K562 (cell line): ENCODE data around the gene HOXA5. TPM values are rescaled to one million over a fixed set of nuclear protein-coding genes. Genes with fewer than 3 reads are reported as not detected.

Experiments used
- ATAC-seq: fragments of 200-7000 bp; cut with Tn5 transposase; 3 replicates; pipeline ENCODE4 v1.9.1; 2020; ENCODE audit warnings: moderate library complexity
- BruUV-seq: library from RNA; stranded (reverse); fragments of 400-500 nt; replicated peaks from 2 replicates; lab custom pipeline; 2021; lab: Mats Ljungman, UMichigan
- CTCF ChIA-PET: fragments of 300-600 bp; formaldehyde crosslinking; extraction: SDS; loops from one replicate; lab custom pipeline; 2021; ENCODE audit warnings: low intra/inter-chr PET ratio; lab: Yijun Ruan, JAX
- POLR2A ChIA-PET: fragments of 300-600, 350-650 bp; sonication (Branson Sonifier 250); formaldehyde crosslinking; extraction: SDS; loops from one replicate; lab custom pipeline; 2021; ENCODE audit warnings: antibody characterized with exemption, inconsistent platforms; lab: Yijun Ruan, JAX
- DNase-seq, 4 experiments: peaks; one replicate each; pipeline versions ENCODE4 v3.0.0 to v3.0.0-alpha.2; 2011 to 2018; ENCODE audit warnings: low spot score in 3 of 4, mixed read lengths in 3 of 4; ENCODE audit errors: extremely low read depth in 1 of 4
- FAIRE-seq: peaks from 2 replicates; lab custom pipeline; 2011; peaks lifted over from hg19 to GRCh38; lab: Jason Lieb, UNC
- H2AFZ ChIP-seq: 2 replicates; pipeline ENCODE4 v1.6.0; 2011; ENCODE audit warnings: low read depth, low read length, control low read depth, inconsistent platforms
- H3K27ac ChIP-seq: fragments of 200-600 bp; 3 replicates; pipeline ENCODE4 v1.8.0; 2011; ENCODE audit warnings: low read depth, mild to moderate bottlenecking, control low read depth, inconsistent platforms, low read length, moderate library complexity, mixed read lengths; ENCODE audit errors: extremely low read depth
- H3K27me3 ChIP-seq, 2 experiments: fragments of 300-600 bp in 1 of 2; 2 replicates in 1 of 2; 3 replicates in 1 of 2; pipeline versions ENCODE4 v1.6.0 to v1.8.0; 2011; ENCODE audit warnings: inconsistent platforms in 2 of 2, low read length in 2 of 2, mild to moderate bottlenecking in 1 of 2, mixed read lengths in 1 of 2, moderate library complexity in 1 of 2; ENCODE audit not compliant: control insufficient read depth in 2 of 2, insufficient read depth in 2 of 2
- H3K36me3 ChIP-seq: fragments of 300-600 bp; 3 replicates; pipeline ENCODE4 v1.8.0; 2011; ENCODE audit warnings: mild to moderate bottlenecking, low read length, inconsistent platforms; ENCODE audit not compliant: control insufficient read depth, insufficient read depth
- H3K4me1 ChIP-seq, 2 experiments: fragments of 200-600 bp in 1 of 2; replicated peaks in 1 of 2; 2 replicates in 1 of 2; 3 replicates in 1 of 2; pipeline versions ENCODE4 v1.5.1 to v1.8.0; 2011; ENCODE audit warnings: inconsistent platforms in 2 of 2, low read length in 2 of 2, mild to moderate bottlenecking in 1 of 2, mixed read lengths in 1 of 2, moderate library complexity in 1 of 2; ENCODE audit not compliant: control insufficient read depth in 2 of 2, insufficient read depth in 2 of 2
- H3K4me2 ChIP-seq: 2 replicates; pipeline ENCODE4 v1.6.1; 2011; ENCODE audit warnings: low read length, control low read depth, inconsistent platforms, mixed read lengths; ENCODE audit not compliant: insufficient read depth
- H3K4me3 ChIP-seq: fragments of 200-600 bp; sonication (generic), shearing (Covaris generic); 2 replicates; pipeline ENCODE4 v1.5.1; 2016; ENCODE audit warnings: control low read depth, inconsistent platforms
- H3K79me2 ChIP-seq: fragments of 200-600 bp; 3 replicates; pipeline ENCODE4 v1.8.0; 2011; ENCODE audit warnings: low read length, inconsistent platforms; ENCODE audit not compliant: control insufficient read depth, insufficient read depth
- H3K9ac ChIP-seq, 2 experiments: 2 replicates each; pipeline versions ENCODE4 v1.6.0 to v1.6.1; 2011; ENCODE audit warnings: low read depth in 2 of 2, low read length in 2 of 2, control low read depth in 1 of 2, inconsistent platforms in 1 of 2, mild to moderate bottlenecking in 1 of 2, mixed read lengths in 1 of 2; ENCODE audit not compliant: insufficient read depth in 1 of 2
- H3K9me1 ChIP-seq: one replicate; pipeline ENCODE4 v1.6.0; 2011; ENCODE audit warnings: inconsistent platforms, mild to moderate bottlenecking, low read length, moderate library complexity; ENCODE audit not compliant: control insufficient read depth, insufficient read depth
- H3K9me3 ChIP-seq: replicated peaks from 2 replicates; pipeline ENCODE4 v1.5.1; 2011; ENCODE audit warnings: low read depth, low read length, inconsistent platforms; ENCODE audit not compliant: control insufficient read depth, insufficient read depth
- H4K20me1 ChIP-seq: replicated peaks from 2 replicates; pipeline ENCODE4 v1.6.1; 2011; ENCODE audit warnings: low read length, inconsistent platforms, mixed read lengths; ENCODE audit not compliant: control insufficient read depth, insufficient read depth
- ARID1B ChIP-seq: fragments of 450-650 bp; IDR thresholded peaks from 2 replicates; pipeline ENCODE4 v1.6.1; 2016; ENCODE audit warnings: antibody characterized with exemption, mild to moderate bottlenecking, inconsistent platforms
- CBX2 ChIP-seq: fragments of 200-600 bp; sonication (generic); IDR thresholded peaks from one replicate; pipeline ENCODE4 v1.6.1; 2012; ENCODE audit warnings: mild to moderate bottlenecking, low read length, inconsistent platforms; ENCODE audit not compliant: insufficient read depth, poor library complexity, severe bottlenecking
- CREB1 ChIP-seq, 2 experiments: sonication (generic) in 1 of 2; formaldehyde crosslinking in 1 of 2; IDR thresholded peaks; 2 replicates each; pipeline versions ENCODE4 v1.6.1 to v1.8.0; 2012 to 2022; ENCODE audit warnings: inconsistent platforms in 1 of 2, mild to moderate bottlenecking in 1 of 2, missing genetic modification reagents in 1 of 2, moderate library complexity in 1 of 2
- DIDO1 ChIP-seq: fragments of 450-650 bp; IDR thresholded peaks from 2 replicates; pipeline ENCODE4 v1.6.1; 2016; ENCODE audit warnings: low read depth, missing biosample characterization, missing genetic modification characterization
- ELK3 ChIP-seq: fragments of 450-650 bp; formaldehyde crosslinking; IDR thresholded peaks from 2 replicates; pipeline ENCODE4 v1.4.0; 2020; ENCODE audit warnings: mild to moderate bottlenecking
- FOXP4 ChIP-seq: sonication (generic); formaldehyde crosslinking; IDR thresholded peaks from 2 replicates; pipeline ENCODE4 v1.8.0; 2022; ENCODE audit warnings: mild to moderate bottlenecking, missing genetic modification reagents, borderline replicate concordance
- KAT7 ChIP-seq: sonication (generic); formaldehyde crosslinking; IDR thresholded peaks from 2 replicates; pipeline ENCODE4 v1.8.0; 2022; ENCODE audit warnings: missing genetic modification reagents, mild to moderate bottlenecking, borderline replicate concordance
- PREB ChIP-seq: sonication (generic); formaldehyde crosslinking; IDR thresholded peaks from 2 replicates; pipeline ENCODE4 v1.8.1; 2023; ENCODE audit warnings: mild to moderate bottlenecking, missing genetic modification reagents
- PURB ChIP-seq: sonication (generic); formaldehyde crosslinking; IDR thresholded peaks from 2 replicates; pipeline ENCODE4 v1.9.0; 2021; ENCODE audit warnings: low read depth, mild to moderate bottlenecking, missing genetic modification reagents
- SNIP1 ChIP-seq: fragments of 450-650 bp; IDR thresholded peaks from 2 replicates; pipeline ENCODE4 v1.7.1; 2017; ENCODE audit warnings: low read depth, mild to moderate bottlenecking
- SRSF3 ChIP-seq: fragments of 200-400 bp; formaldehyde crosslinking; IDR thresholded peaks from 2 replicates; pipeline ENCODE4 v1.6.1; 2016; ENCODE audit warnings: mild to moderate bottlenecking, low read length, moderate library complexity; ENCODE audit not compliant: insufficient read depth
- STAT5A ChIP-seq: IDR thresholded peaks from 2 replicates; pipeline ENCODE4 v1.6.1; 2012; ENCODE audit warnings: low read length, inconsistent platforms, borderline replicate concordance
- U2AF2 ChIP-seq: fragments of 200-400 bp; formaldehyde crosslinking; optimal IDR thresholded peaks from 2 replicates; pipeline ENCODE3; 2017; ENCODE audit warnings: low read depth, mild to moderate bottlenecking, low read length
- XRCC5 ChIP-seq: fragments of 200-400 bp; formaldehyde crosslinking; IDR thresholded peaks from 2 replicates; pipeline ENCODE4 v1.6.1; 2017; ENCODE audit warnings: low read depth, mild to moderate bottlenecking, low read length
- YBX1 ChIP-seq: fragments of 450-650 bp; IDR thresholded peaks from 2 replicates; pipeline ENCODE4 v1.7.1; 2016; ENCODE audit warnings: mild to moderate bottlenecking
- ZNF134 ChIP-seq: fragments of 250-450 bp; sonication (Bioruptor Pico); conservative IDR thresholded peaks from 2 replicates; pipeline ENCODE4 v1.4.0; 2020
- ZNF282 ChIP-seq: sonication (generic); formaldehyde crosslinking; IDR thresholded peaks from 2 replicates; pipeline ENCODE4 v1.8.1; 2023; ENCODE audit warnings: missing genetic modification reagents
- ZNF717 ChIP-seq: fragments of 250-450 bp; sonication (Bioruptor Pico); IDR thresholded peaks from 2 replicates; pipeline ENCODE4 v1.5.0; 2021
- WGBS: fragments of 100-300 bp; shearing (Covaris generic); methylation state at CpG from one replicate; pipeline ENCODE4 v1.1.6; 2016; ENCODE audit warnings: low coverage, mixed read lengths; ENCODE audit not compliant: insufficient coverage; ENCODE audit errors: missing lambda C conversion rate; 5-methylcytosine and 5-hydroxymethylcytosine counted together
- in situ Hi-C: fragments of 300-500 bp; cut with MboI; formaldehyde crosslinking; loops from 4 replicates; pipeline ENCODE4 v1.15.0; 2018; ENCODE audit warnings: inconsistent platforms, mixed read lengths
- intact Hi-C: fragments of 100-400 bp; cut with micrococcal nuclease; formaldehyde crosslinking; loops from 2 replicates; pipeline ENCODE4 v1.14.2; 2022
- polyA plus RNA-seq, 8 experiments: library from polyadenylated mRNA; depleted of rRNA in 4 of 8; stranded (reverse) in 5 of 8; unstranded in 3 of 8; fragments of >200 nt; fragmentation: Nextera tagmentation in 2 of 8; fragmentation: Illumina TruSeq in 1 of 8; extraction: Ambion mirVana in 2 of 8; extraction: Trizol in 1 of 8; gene quantifications; 2 replicates each; pipeline versions ENCODE4 v1.2.1 to v1.2.3, GENCODE V29; 2011 to 2014; ENCODE audit warnings: inconsistent platforms in 1 of 8, missing spikeins in 1 of 8
- total RNA-seq, 7 experiments: library from RNA; depleted of rRNA in 6 of 7; stranded (reverse); fragments of >200 nt in 6 of 7; fragmentation: Illumina TruSeq in 2 of 7; extraction: Trizol in 2 of 7; gene quantifications; 2 replicates each; pipeline versions ENCODE4 v1.2.1 to v1.2.3, GENCODE V29; 2011 to 2021; ENCODE audit warnings: low replicate concordance in 1 of 7

The HOXA5 gene
- total and polyA plus RNA-seq, 9 of the 15 experiments (the other 6 are each of a cell fraction or from before 2014, with no cell fraction given): 0.13 TPM; not detected in 8

- no peak overlapping the region for H3K4me3 ChIP-seq
- no peak overlapping the region for H2AFZ ChIP-seq
- ChIA-PET POLR2A (interaction anchor here (0.6 kb wide), 1 partner anchor 917 kb away, joined by 4 read pairs; no protein-coding TSS in a partner anchor), CTCF (no interaction called here)
- peaks cover 29 to 91% of the 10 kb centered on the region in 2 experiments for H3K27me3 ChIP-seq
- in situ Hi-C loops (loop anchor here (25.0 kb wide), 3 partner anchors 643 to 1268 kb away; no protein-coding TSS in a partner anchor), intact Hi-C loops (no loop called here)
- no peak overlapping the region for H3K27ac ChIP-seq
- peaks cover 0 to 17% of the 10 kb centered on the region in 2 experiments; a peak in 2 of 5 replicates for H3K4me1 ChIP-seq
- 35% methylated on average over 48 of the region's 48 CpGs for WGBS
- no peak for TF ChIP-seq DIDO1
- TF ChIP-seq FOXP4 (CRISPR knock-in tag): no peak
- no peak for TF ChIP-seq ZNF134 (CRISPR knock-in tag)
- no peak for TF ChIP-seq ARID1B
- no peak for TF ChIP-seq U2AF2
- no peak for TF ChIP-seq SRSF3
- TF ChIP-seq XRCC5: no peak
- TF ChIP-seq PURB: no peak
- TF ChIP-seq KAT7 (CRISPR knock-in tag): no peak
- no peak for TF ChIP-seq SNIP1
- TF ChIP-seq STAT5A: no peak
- no peak for TF ChIP-seq YBX1
- no peak for TF ChIP-seq ELK3 (CRISPR knock-in tag)
- no peak for TF ChIP-seq ZNF282
- no peak for TF ChIP-seq PREB (CRISPR knock-in tag)
- TF ChIP-seq CREB1 (IDR thresholded peaks at IDR 0.05): no peak
- TF ChIP-seq CREB1 (CRISPR knock-in tag; IDR thresholded peaks at IDR 0.05): no peak
- no peak for TF ChIP-seq ZNF717 (CRISPR knock-in tag)
- TF ChIP-seq CBX2: no peak
- H3K36me3 ChIP-seq: no peaks in the 10 kb centered on the region
- FAIRE-seq: no peak
- no peaks in the 10 kb centered on the region for H3K79me2 ChIP-seq
- H4K20me1 ChIP-seq: no peaks in the 10 kb centered on the region
- H3K4me2 ChIP-seq: no peak overlapping the region
- DNase-seq: no peak
- ATAC-seq: no peak
- H3K9me3 ChIP-seq: no peaks in the 10 kb centered on the region
- H3K9me1 ChIP-seq: no peaks in the 10 kb centered on the region
- H3K9ac ChIP-seq: no peak overlapping the region
- no TSS peak for BruUV-seq
Observed at GRCh38 chr7:27154901-27155815, 11.7 kb upstream of the HOXA5 start.
